GM21390 (cell line): ENCODE results near the gene PRR23C.
"Not testable (repeated sequence)": the region's sequence is repeated elsewhere in the genome, so short reads cannot be mapped to it uniquely, and the experiment has no call there.

ENCODE experiments used
- ATAC-seq: cut with Tn5 transposase; IDR thresholded peaks from one replicate; pipeline ENCODE4 v1.9.1; 2021; ENCODE audit not compliant: unreplicated experiment

The PRR23C gene

DNA sequence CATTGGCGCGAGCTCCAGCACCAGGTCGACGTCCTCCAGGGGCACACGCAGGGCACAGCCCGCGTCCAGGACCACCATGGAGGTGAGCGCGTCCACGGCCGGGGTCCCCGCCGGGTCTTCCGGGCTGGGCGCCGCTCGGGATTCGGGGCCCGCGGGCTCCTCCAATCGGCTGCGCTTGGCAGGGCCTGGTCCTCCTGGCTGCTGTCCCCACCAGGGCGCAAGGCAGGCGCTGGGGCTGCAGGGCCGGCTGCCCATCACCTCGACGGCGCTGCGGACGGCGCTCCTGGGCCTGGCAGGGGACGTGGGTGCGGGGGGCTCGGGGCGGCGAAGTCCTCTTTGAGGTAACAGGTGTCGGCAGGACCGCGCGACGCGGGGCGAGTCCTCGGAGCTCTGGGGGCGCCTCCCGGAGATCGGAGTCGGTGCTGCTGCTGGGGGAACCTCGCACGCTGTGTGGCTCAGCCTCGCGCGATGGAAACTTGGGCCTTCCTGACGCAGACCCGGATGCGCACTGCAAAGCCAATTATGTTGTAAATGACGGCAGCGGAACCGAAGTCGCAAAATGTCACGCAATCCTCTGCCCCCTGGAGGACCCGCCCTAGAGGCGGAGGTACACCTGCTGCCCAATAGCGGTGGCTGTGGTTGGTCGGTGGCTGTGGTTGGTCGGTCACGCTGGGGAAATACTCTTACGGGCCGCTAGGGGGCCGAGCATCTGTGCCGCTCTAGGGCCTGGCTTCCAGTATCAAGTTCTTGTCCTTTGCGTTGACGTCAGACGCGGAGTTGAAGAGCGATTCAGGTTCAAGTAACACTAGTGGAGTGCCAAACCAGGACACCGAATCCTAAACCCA is at the start of gene PRR23C:
TSS of gene PRR23C (minus strand) at position 527 of the 845 bp plus-strand sequence. CDS start at position 255, 272 bp downstream.
- ATAC-seq: no peak

- no peak for ATAC-seq
These were observed 49.1 kb upstream of the PRR23C start for GRCh38 chr3:139093840-139094239.

DNA sequence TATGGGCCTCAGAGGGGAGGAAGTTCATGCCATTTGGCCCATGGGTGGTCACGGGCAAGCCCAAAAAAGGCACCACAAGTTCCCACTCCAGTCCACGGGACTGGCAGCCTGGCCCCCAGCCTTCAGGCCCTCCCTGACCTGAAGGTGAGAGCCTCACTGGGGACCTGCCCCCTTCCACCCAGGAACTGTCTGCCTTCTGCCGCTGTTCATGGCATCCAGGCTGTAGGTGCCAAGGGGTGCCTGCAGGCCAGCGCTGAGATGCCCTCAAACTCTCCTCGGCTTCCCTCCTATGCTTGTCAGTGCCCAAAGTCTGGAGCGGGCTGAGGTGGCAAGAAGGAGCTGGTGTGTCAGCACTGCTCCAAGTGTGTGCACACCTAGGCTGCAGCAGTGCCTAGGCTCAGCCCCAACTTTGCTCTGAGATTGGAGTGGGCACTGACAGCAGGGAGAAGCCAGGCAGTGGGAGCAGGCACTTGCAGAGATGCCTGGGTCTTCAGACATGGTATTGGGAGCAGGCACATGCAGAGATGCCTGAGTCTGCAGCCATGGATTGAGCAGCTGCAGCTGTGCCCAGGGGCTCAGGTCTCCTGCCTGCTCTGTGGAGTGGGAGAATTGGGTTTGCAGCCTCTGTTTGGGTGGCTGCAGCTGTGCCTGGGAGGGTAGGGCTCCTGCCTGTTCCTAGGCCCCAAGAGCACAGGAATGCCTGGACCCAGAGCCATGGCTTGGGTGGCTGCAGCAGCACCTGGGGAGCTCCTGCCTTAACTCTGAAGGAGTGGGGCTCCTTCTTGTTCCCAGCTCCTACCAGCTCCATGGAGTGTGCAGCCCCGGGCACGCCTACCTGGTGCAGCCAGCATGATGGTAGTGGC is 44.0 kb upstream of the PRR23C start:
- ATAC-seq: no peak

DNA sequence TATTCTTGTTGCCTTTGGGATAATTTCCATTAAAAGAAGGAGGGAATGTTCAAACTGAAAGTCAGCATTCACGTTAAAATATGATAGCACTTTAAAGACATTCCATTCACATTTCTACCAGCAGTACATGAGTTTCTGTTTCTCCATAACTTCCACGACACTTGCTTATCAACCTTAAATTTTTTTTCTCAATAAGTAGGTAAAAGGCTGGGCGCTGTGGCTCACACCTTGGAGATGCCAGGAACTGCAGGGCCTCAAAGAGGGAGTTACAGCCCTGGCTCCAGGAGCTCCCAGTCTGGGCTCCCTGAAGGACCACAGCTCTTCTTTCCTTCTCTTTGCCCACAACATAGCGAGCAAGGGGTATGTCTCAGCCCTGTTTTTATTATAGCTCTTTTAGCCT is 42.9 kb upstream of the PRR23C start:
- no peak for ATAC-seq

- no peak for ATAC-seq
These were observed 39.5 kb upstream of the PRR23C start for GRCh38 chr3:139084176-139084575.

- ATAC-seq: no peak
These were observed 29.9 kb upstream of the PRR23C start for GRCh38 chr3:139074565-139075115.

- no peak for ATAC-seq
These were observed 18.2 kb upstream of the PRR23C start for GRCh38 chr3:139062918-139063317.

DNA sequence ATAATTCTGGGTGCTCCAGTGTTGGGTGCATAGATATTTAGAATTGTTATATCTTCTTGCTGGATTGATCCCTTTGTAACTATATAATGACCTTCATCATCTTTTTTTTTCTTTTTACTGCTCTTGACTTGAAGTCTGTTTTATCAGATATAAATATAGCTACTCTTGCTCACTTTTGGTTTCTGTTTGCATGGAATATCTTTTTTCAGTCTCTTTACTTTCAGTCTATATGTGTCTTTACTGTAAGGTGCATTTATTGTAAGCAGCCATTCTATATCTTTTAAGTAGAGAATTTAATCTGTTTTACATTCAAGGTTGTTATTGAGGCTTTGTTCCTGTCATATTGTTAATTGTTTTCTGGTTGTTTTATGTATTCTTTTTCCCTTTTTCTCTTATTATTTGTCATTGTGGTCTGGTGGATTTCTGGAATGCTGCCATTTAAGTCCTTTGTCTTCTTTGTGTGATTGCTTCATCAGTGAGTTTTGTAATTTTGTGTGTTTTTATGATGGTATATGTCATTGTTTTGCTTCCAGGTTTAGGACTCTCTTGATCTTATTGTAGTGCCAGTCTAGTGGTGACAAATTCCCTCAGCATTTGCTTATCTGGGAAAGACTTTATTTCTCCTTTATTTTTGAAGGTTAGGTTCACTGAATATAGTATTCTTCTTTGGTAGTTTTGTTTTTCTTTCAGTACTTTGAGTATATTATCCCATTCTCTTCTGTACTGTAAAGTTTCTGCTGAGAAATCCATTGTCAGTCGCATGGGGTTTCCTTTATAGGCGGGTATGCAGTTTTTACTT is 8.3 kb upstream of the PRR23C start:
- no peak for ATAC-seq

DNA sequence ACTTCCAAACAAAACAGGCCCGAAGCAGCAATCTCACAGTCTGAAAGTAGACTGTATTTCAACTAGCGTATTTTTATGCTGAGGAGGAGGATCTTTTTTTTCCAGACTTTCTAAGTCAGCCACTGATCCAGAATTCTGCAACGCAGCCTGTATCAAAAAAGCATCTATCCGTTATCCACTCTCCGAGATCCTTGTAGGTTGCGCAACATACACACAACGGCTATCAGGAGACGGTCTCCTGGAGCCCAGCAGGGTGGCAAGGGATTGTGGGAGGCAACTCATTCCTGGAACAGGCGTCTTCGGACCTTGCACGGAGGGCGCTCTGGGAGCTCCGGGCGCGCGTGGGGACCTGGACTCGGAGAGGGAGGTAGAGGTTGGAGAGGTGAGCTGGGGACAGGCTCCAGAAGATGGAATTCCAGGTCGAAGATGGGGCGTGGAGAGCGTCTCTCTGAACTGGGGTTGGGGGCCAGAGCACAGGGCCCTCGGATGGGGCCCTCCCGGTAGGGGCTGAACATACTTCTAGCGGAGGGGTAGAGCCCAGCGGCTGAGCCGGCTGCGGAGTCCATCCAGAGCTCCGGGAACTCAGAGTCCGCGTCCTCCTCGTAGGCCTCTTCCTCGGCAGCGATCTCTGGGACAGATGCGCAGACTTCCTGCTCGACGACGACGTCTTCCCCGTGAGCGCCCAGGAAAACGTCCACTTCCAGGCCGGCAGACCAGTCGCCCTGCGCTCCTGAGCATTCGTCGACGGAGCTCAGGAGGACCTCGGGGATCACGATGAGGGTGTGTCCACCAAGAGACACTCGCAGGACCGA is 932 bp downstream of the PRR23C start:
- ATAC-seq: no peak

DNA sequence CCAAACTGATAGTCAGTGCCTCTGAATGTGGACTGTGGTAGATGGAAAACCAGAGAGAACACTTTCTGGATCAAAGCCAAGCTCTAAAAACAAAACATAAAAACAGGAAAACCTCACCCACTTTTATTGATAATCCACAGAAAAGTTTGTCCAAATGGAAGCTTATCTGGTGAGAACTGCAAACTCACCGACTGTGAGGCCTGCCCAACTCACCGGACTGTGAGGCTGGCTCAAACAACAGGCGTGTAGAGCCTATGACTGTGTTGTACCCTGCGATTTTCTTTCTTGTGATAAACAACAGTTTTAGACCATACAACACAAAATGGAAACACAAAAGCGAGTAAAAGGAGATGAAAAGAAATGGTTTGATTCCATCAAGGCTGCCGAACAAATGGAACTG is 7.2 kb downstream of the PRR23C start:
- ATAC-seq: no peak

DNA sequence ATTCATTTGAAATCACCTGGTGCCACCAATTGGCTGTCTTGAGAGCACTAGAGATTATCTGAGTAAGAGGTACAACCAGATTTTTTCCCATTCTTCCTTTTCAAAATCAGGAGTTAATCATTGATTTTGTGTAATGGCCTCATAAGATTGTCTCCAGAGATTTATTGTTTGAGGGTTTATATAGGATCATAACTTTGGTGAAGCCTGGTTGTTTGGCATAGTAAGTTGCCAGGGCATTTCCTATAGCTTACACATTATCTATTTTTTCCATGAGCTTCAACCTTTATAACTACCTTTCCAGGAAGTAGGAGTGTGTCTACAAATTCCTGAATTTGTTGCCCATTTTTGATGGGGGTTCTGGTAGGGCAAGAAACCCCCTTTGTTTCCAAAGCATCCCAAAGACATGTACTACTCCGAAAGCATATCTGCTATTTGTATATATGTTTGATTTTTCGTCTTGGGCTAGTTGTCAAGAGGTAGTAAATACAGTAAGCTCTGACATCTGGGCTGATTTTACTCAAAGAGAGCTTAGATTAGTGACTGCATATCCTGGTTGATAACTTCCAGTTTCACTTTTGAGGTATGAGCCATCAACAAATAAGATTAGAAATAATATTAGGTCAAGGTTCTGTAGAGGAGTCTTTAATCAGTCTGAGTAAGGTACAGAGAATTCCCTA is 12.2 kb downstream of the PRR23C start:
- no peak for ATAC-seq

- not testable (repeated sequence) for ATAC-seq
These were observed 14.1 kb downstream of the PRR23C start for GRCh38 chr3:139030576-139030975.

GRCh38 chr3:139024968-139025367 is 19.7 kb downstream of the PRR23C start:
- ATAC-seq: no peak

DNA sequence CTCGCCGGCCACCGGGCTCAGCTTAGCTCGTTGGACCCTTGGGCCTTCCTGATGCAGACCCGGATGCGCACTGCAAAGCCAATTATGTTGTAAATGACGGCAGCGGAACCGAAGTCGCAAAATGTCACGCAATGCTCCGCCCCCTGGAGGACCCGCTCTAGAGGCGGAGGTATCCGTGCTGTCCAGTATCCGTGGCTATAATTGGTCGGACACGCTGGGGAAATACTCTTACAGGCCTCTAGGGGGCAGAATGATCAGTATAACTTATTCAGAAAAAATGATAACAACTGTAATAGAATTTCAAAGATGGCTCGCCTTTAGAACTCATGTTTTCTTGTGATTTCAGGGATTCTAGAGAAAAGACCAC is 23.8 kb downstream of the PRR23C start, which contains the start of gene PRR23B:
TSS of gene PRR23B (minus strand) at position 59 of the 367 bp plus-strand sequence. CDS start 265 bp downstream, outside the sequence.
- ATAC-seq: no peak

DNA sequence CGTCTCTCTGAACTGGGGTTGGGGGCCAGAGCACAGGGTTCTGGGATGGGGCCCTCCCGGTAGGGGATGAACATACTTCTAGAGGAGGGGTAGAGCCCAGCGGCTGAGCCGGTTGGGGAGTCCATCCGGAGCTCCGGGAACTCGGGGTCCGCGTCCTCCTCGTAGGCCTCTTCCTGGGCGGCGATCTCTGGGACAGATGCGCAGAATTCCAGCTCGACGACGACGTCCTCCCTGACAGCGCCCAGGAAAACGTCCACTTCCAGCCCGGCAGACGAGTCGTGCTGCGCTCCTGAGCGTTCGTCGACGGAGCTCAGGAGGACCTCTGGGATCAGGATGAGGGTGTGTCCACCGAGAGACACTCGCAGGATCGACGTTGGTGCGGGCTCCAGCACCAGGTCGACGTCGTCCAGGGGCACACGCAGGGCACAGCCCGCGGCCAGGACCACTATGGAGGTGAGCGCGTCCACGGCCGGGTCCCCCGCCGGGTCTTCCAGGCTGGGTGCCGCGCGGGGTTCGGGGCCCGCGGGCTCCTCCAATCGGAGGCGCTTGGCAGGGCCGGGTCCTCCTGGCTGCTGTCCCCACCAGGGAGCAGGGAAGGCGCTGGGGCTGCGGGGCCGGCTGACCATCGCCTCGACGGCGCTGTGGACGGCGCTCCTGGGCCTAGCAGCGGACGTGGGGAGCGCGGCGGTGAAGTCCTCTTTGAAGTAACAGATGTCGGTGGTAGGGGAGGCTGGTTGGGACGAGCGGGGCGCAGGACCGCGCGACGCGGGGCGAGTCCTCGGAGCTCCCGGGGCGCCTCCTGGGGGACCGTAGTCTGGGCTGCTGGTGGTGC is 24.4 kb downstream of the PRR23C start:
- no peak for ATAC-seq

- no peak for ATAC-seq
These were observed 28.2 kb downstream of the PRR23C start for GRCh38 chr3:139016430-139017048.

- no peak for ATAC-seq
These were observed 38.5 kb downstream of the PRR23C start, which contains the start of gene PRR23A for GRCh38 chr3:139006051-139006716. TSS of gene PRR23A (minus strand) at chr3:139006268. CDS start at chr3:139006268, 0 bp downstream.
